Measurements from ENCODE around the gene DTNBP1. TPM values are rescaled to one million over a fixed set of nuclear protein-coding genes. Genes with fewer than 3 reads are reported as not detected.

The DTNBP1 gene
- total and polyA plus RNA-seq, 2 of the 13 experiments (the other 11 are each of a cell fraction or from before 2014, with no cell fraction given), result 6.6 to 19.1 TPM

GRCh38 chr6:15691250-15691869 lies 28.5 kb upstream of the DTNBP1 start (continued):
- TF ChIP-seq NFE2L2 (IDR thresholded peaks at IDR 0.05; ENCODE audit: low read length), result 0 out of 2 replicates have a peak, but pooled peaks have one; percentile 38
- TF ChIP-seq BRCA1 (CRISPR knock-in tag; IDR thresholded peaks at IDR 0.05), result no peak
- TF ChIP-seq SNRNP70 (IDR thresholded peaks at IDR 0.05; ENCODE audit: low read depth, low read length), result no peak
- TF ChIP-seq BCLAF1 (IDR thresholded peaks at IDR 0.05), result no peak
- TF ChIP-seq ZSCAN31 (CRISPR knock-in tag; IDR thresholded peaks at IDR 0.05; ENCODE audit: low read depth), result no peak
- TF ChIP-seq POGK (CRISPR knock-in tag; conservative IDR thresholded peaks at IDR 0.05), result peak; percentile 61; the same call in 1 of the 2 replicates
- TF ChIP-seq ZNF768 (CRISPR knock-in tag; IDR thresholded peaks at IDR 0.05), result peak; percentile 42; the same call in 1 of the 2 replicates
- TF ChIP-seq ESRRA (CRISPR knock-in tag; IDR thresholded peaks at IDR 0.05; ENCODE audit: low read depth), result no peak
- TF ChIP-seq GATAD1 (CRISPR knock-in tag; IDR thresholded peaks at IDR 0.05), result peak; percentile 39; the same call in 1 of the 2 replicates
- TF ChIP-seq ZMYM4 (CRISPR knock-in tag; IDR thresholded peaks at IDR 0.05), result peak; percentile 83
- TF ChIP-seq ZNF512B (CRISPR knock-in tag; IDR thresholded peaks at IDR 0.05; ENCODE audit: borderline replicate concordance), result peak; percentile 81; the same call in 1 of the 2 replicates
- TF ChIP-seq GPN1 (CRISPR knock-in tag; IDR thresholded peaks at IDR 0.05; ENCODE audit: borderline replicate concordance), result no peak
- no peak for TF ChIP-seq DNMT1 (CRISPR knock-in tag; IDR thresholded peaks at IDR 0.05)
- no peak for TF ChIP-seq ZNF292 (CRISPR knock-in tag; IDR thresholded peaks at IDR 0.05; ENCODE audit: borderline replicate concordance, low read depth)
- no peak for TF ChIP-seq REXO4 (CRISPR knock-in tag; IDR thresholded peaks at IDR 0.05; ENCODE audit: borderline replicate concordance)
- TF ChIP-seq PHF5A (CRISPR knock-in tag; IDR thresholded peaks at IDR 0.05; ENCODE audit: low read depth, unreplicated experiment), result peak; percentile 64
- no peak for TF ChIP-seq ZKSCAN5 (CRISPR knock-in tag; IDR thresholded peaks at IDR 0.05)
- TF ChIP-seq ZNF556 (CRISPR knock-in tag; IDR thresholded peaks at IDR 0.05; ENCODE audit: borderline replicate concordance), result peak; percentile 48; the same call in 1 of the 2 replicates
- peak; percentile 95 for TF ChIP-seq TEAD3 (CRISPR knock-in tag; optimal IDR thresholded peaks at IDR 0.05; ENCODE audit: borderline replicate concordance)
- peak; percentile 38; the same call in 1 of the 2 replicates for TF ChIP-seq SOX5 (CRISPR knock-in tag; IDR thresholded peaks at IDR 0.05; ENCODE audit: borderline replicate concordance)
- TF ChIP-seq GTF3A (CRISPR knock-in tag; conservative IDR thresholded peaks at IDR 0.05), result no peak
- TF ChIP-seq HDAC6 (IDR thresholded peaks at IDR 0.05; ENCODE audit: low read depth, low read length), result no peak

Data from HepG2 (cell line).